ENCODE measurements around the gene MTG2. TPM values are rescaled to one million over a fixed set of nuclear protein-coding genes. Genes with fewer than 3 reads are reported as not detected.

Gene MTG2
- total RNA-seq, 1 donor from 2014 or later, result 42.1 TPM

- intact Hi-C loops (cut with micrococcal nuclease), result no loop called here
These were observed 22.0 kb upstream of the MTG2 start for GRCh38 chr20:62160876-62161275.

DNA sequence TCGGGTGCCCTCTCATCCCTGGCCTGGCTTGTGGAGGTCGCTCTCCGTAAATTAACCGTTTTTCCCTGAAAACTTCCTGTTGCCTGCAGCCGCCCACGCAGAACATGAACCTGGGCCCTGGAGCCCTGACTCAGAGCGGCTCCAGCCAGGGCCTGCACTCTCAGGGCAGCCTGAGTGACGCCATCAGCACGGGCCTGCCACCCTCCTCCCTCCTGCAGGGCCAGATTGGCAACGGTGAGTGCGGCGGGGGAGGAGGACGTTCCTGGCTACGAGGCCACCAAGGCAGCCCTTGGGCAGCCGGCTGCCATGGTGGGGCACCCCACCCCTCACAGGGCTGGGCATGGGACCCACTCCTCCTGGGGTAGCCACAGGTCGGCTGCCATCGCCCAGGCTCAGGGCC is 21.5 kb upstream of the MTG2 start:
- intact Hi-C loops (cut with micrococcal nuclease), result no loop called here

- intact Hi-C loops (cut with micrococcal nuclease), result no loop called here
These were observed 19.9 kb upstream of the MTG2 start for GRCh38 chr20:62162765-62163484.

GRCh38 chr20:62163485-62163865 is 19.4 kb upstream of the MTG2 start:
- intact Hi-C loops (cut with micrococcal nuclease), result no loop called here

GRCh38 chr20:62163986-62164762 is 18.7 kb upstream of the MTG2 start:
- intact Hi-C loops (cut with micrococcal nuclease), result no loop called here

- intact Hi-C loops (cut with micrococcal nuclease), result no loop called here
These were observed 17.7 kb upstream of the MTG2 start for GRCh38 chr20:62164879-62165761.

DNA sequence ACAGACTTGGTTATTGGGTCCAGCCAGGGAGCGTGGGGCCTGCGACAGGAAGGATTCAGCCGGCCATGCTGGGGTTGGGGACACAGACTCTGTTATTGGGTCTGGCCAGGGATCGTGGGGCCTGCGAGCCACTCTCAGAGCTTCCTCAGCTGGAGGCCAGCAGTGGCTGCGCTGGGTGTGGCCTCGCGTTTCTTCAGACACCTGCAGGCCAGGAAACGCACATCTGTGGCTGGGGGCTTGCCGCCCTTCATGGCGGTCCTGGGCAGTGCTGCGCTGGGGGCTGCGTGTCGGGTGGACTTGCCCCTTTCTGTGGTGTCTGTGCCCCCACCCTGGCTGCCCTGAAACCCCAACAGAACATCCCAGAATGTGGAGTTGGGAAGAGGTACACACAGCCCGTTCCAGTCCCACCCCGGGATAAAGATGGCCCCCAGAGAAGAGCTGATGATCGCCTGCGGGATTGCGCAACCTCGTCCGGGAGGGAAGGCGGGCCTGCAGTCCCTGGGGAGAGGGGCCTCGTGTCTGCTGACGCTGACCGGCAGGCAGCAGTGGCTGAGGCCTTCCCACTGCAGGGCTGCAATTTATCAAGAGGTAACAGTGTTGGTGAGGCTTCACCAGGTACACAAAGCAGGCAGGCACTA is 16.9 kb upstream of the MTG2 start:
- intact Hi-C loops (cut with micrococcal nuclease), result no loop called here

DNA sequence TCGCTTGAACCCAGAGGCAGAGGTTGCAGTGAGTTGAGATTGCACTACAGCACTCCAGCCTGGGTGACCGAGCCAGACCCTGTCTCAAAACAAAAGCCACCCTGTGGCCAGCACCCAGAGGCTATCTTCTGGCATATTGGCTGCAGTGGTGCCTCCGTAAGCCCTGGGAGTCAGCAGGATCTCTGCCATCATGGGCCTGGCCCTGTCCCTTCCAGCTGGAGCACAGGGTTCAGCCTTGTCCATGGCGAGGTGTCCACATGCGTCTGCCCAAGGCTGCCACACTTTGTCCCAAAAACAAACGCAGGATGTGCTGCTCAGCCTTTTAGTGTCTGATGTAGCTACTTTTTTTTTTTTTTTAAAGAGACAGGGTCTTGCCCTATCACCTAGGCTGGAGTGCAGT is 15.4 kb upstream of the MTG2 start:
- intact Hi-C loops (cut with micrococcal nuclease), result no loop called here

DNA sequence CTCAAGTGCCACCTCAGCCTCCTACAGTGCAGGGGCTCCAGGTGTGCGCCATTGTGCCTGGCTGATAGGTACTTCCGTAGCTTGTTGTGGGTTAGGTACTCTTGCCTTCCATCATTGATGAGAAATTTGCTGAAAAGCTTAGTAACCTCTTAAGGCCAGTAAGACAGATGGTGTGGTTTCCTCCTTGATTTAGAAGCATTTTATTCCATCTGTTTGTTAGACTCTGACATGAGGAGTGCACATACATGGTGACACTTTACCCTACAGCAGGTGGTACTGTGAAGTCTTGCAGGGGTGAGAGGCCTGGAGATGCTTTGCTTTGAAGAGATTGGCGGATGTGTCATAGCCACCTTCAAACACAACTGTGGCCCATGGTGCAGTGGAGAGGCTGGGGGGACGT is 14.8 kb upstream of the MTG2 start:
- intact Hi-C loops (cut with micrococcal nuclease), result no loop called here

GRCh38 chr20:62168890-62169435 is 13.9 kb upstream of the MTG2 start:
- intact Hi-C loops (cut with micrococcal nuclease), result no loop called here

DNA sequence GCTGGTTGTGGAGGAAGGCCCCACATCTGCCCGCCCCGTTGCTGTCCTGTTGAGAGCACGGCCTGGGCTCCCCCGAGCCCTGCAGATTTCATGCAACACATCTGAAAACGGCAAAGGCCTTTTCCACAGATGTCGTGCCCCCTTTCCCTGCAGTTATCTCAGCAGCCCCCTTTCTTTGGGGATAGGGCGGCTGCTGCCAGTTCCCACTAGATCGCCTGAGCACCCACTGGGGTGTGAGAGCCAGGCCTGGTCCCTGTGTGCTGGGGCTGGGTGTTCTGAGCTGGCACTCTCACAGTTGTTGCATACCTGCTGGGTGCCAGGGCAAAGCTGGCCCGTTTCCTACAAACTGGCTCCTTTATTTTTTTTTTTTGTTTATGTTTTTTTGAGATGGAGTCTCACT is 12.3 kb upstream of the MTG2 start:
- intact Hi-C loops (cut with micrococcal nuclease), result no loop called here

GRCh38 chr20:62171245-62171644 is 11.6 kb upstream of the MTG2 start:
- intact Hi-C loops (cut with micrococcal nuclease), result no loop called here

GRCh38 chr20:62172666-62173065 is 10.2 kb upstream of the MTG2 start:
- intact Hi-C loops (cut with micrococcal nuclease), result no loop called here

DNA sequence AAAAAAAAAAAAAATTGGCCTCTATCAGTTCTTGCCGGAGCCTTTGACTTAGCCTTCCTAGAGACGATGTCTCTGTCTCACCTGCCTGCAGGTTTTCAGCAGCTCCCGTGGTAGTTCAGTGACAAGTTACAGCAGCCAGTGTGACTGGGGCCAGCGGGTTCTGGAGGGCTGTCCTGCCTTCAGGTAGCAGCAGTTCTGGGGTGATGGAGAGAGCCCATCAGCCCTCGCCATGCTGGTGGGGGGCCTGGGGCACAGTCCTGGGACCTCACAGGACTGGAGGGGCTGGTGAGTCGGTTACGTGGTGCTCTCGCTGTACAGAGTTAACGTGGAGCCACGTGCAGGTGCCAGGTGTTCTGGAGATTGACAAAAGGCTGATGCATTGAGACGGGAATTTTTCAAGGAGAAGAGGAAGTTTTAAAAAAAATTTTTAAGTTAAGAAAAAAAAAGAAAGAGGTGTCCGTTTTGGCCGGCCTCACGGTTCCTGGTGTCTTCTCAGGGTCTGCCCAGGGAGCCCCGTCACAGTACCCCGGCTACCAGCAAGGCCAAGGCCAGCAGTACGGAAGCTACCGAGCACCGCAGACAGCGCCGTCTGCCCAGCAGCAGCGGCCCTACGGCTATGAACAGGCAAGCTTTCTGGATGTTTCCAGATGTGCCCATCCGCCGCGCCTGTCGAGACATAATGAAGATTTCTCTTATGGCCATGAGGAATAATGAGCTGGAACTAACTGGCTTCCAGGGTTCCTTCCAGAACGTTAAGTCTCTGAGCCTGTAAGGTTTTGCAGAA is 8.6 kb upstream of the MTG2 start:
- intact Hi-C loops (cut with micrococcal nuclease), result no loop called here

DNA sequence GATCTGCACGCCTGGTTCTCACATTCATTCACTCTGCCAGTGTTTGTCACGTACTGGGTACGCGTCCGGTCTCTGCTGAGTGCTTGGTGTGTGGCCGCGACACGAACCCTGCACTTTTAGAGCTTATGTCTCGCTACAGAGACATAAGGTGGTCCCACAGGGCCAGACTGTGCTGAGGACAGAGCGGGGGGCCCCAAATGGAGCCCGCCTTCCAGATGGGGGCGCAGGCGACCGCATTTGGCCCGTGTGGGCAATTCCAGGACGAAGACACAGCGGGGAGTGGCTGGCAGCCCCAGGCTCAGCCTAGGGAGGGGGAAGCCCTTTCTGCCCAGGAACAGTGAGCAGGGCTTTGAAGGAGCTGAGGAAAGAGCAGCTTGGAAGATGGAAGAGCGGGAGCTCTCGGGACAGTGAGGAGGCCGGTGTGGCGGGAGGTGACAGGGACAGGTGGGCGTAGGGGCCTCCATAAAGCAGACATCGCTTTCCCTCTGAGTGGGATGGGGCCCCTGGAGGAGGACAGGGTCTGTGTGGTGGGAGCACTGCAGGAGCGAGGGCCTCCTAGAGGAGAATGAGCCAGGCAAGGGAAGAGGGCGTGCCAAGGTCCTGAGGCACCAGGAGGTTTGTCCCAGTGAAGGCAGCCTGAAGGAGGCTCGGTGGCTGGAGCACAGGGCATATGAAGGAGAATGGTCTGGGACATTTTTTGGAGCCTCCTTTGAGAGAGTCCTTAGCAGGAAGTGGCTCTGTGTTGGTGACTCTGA is 7.8 kb upstream of the MTG2 start:
- intact Hi-C loops (cut with micrococcal nuclease), result no loop called here

DNA sequence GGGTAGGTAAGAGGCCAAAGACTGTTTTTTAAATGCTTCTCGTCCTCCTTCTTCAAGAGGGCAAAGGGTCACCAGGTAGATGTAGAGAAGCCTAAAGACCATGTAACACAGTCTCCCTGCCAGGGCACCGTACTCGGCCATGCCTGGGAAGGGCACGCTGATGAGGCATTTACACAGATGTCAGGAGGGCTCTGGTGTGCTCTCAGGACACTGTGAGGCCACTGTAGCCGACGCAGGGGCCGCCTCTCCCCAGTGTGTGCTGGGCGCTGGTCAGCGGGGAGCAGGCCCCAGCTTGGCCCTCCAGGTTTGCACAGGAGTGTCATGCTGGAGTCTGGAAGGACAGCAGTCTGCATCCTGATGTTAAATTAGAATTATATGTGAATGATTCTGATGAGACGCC is 7.1 kb upstream of the MTG2 start:
- intact Hi-C loops (cut with micrococcal nuclease), result no loop called here

- intact Hi-C loops (cut with micrococcal nuclease), result no loop called here
These were observed 6.0 kb upstream of the MTG2 start for GRCh38 chr20:62176866-62177265.

DNA sequence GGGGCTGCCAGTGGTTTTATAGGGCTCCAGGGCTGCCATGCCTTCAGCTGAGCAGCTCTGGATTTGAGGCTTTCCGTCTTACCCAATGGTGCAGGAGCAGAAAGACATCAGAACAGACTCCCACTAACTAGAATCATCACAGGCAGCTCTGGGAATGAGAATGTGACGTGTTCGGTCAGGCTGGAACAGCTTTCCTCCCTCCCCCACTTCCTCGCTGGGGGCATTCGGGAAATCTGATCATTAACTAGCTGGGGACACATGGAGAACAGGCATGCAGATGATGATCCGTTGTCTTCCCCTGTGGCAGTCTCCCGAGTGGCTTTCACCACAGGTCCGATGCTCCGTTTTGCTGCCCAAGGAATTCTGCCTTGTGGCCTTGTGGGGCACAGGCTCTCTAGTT is 5.5 kb upstream of the MTG2 start:
- intact Hi-C loops (cut with micrococcal nuclease), result no loop called here

- intact Hi-C loops (cut with micrococcal nuclease), result no loop called here
These were observed 4.3 kb upstream of the MTG2 start for GRCh38 chr20:62178316-62179161.

All from T-helper 1 cell treated with Interleukin-12 subunit alpha and Interleukin-12 subunit beta and Interleukin-4 antibody, amounts not matched to agents 30 ng/mL and 1 ng/mL, for 36 hours (primary cell).